GM21381 (cell line): ENCODE results near the gene COL18A1.

ENCODE experiments used
- ATAC-seq: cut with Tn5 transposase; IDR thresholded peaks from one replicate; pipeline ENCODE4 v1.9.1; 2021; ENCODE audit warnings: mild to moderate bottlenecking, moderate library complexity; ENCODE audit not compliant: unreplicated experiment

Gene COL18A1

GRCh38 chr21:45396620-45396995 is 8.4 kb upstream of the COL18A1 start:
- ATAC-seq: no peak

GRCh38 chr21:45397381-45397780 is 7.6 kb upstream of the COL18A1 start:
- no peak for ATAC-seq

DNA sequence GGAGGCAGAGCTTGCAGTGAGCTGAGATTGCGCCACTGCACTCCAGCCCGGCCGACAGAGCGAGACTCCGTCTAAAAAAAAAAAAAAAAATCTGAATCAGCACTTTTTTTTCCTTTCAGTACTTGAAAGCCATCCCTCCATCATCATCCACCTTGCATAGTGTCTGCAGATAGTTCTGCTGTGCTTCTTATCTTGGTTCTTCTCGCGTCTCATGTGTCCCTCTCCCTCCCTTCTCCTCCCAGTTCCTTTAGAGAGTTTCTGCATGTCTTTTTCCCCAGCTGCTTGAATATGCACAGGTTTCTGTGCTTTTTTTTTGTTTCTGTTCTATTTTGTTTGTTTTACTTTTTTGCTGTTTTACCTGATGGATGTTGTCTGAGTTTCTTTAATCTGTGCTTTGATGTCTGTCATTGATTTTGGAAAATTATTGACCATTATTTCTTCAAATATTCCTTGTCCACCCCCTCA is 3.9 kb upstream of the COL18A1 start:
- ATAC-seq: no peak

DNA sequence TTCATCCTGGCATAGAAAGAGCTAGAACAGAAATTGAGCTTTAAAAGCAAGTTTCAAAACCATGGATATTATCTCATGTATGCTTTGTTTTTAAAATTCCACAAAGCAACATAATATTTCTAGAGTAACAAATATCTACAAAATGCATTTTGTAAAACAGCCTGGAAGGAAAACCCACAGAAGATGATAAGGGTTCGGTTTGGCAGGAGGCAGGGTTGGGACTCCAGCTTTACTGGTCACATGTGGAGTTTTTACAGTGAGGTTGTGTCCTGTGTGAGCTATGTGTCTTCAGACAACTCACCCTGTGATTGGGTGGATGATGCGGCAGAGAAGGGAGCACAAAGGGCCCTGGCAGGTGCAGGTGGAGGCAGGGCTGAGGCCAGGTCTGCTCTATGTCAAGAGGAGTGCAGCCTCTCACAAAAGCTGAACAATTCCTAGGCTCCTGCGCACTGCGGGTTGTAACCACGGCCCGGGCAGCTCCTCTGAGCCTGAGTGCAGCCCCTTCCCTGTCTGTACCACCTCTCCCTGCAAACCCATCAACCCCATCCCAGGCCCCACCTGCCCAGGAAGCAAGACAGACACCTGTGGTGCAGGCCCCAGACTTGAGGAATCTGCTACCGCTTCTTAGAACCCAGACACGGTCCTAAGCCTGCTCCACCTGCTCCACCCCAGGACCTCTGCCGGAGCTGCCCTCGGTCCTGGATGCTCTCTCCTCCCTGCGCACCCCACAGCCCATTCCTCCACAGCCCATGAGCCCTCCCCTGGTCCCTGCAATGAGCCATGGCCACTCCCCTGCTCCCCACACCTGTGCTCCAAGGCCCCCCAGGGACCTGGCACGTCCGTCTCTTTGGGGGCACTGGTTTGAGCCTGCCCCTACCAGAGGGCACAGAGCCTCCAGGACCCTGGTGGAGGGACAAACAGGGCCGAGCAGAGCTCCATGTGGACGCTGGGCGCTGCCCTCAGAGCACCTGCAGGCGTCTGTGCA is 2.8 kb upstream of the COL18A1 start:
- ATAC-seq: no peak

- ATAC-seq: no peak
Measured at GRCh38 chr21:45403133-45403824, 1.7 kb upstream of the COL18A1 start.

DNA sequence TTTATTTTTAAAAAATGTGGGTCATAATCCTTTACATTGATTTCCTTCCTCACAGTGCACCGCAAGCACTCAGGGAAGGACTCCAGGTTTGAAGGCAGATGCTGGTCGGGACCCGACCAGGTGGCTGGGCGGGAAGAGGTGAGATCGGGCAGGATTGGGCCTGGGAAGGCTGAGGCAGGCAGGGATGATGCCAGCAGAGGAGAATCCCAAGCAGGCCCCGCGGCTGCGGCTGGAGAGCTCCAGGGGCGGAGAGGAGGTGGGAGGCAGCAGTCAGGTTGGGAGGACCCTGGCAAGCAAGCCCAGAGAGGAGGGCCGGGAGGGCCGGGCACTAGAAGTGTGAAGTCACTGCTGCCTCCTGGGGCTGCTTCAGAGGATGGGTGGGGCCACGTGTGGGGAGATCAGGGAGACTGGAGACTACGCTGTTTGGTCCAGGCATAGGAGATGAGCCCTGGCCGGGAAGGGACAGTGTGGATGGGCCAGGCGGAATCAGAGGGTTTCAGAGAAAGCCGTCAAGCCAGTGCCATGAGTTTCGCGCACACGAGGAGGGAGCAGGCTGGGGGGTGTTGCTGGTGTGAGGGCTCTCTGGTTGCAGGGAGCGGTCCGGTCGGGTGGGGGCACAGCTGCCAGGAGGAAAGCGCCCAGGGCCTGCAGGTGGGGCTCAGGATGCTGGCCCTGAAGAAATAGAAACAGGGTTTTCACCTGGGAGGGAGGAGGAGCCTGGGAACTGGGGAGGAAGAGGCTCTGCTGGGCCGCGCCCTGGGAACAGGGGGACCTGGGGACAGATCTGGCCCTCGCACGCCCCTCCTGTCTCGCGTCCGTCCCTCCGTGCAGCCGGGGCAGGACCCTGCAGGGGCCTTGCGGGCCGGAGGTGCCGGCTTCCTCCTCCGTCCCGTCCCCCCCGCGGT is 888 bp upstream of the COL18A1 start:
- no peak for ATAC-seq

GRCh38 chr21:45405271-45405818 is 380 bp downstream of the COL18A1 start:
- ATAC-seq: no peak

- no peak for ATAC-seq
Measured at GRCh38 chr21:45405819-45406762, 1.1 kb downstream of the COL18A1 start.

GRCh38 chr21:45406801-45407628 is 2.0 kb downstream of the COL18A1 start:
- no peak for ATAC-seq

GRCh38 chr21:45407629-45408247 is 2.8 kb downstream of the COL18A1 start:
- no peak for ATAC-seq

DNA sequence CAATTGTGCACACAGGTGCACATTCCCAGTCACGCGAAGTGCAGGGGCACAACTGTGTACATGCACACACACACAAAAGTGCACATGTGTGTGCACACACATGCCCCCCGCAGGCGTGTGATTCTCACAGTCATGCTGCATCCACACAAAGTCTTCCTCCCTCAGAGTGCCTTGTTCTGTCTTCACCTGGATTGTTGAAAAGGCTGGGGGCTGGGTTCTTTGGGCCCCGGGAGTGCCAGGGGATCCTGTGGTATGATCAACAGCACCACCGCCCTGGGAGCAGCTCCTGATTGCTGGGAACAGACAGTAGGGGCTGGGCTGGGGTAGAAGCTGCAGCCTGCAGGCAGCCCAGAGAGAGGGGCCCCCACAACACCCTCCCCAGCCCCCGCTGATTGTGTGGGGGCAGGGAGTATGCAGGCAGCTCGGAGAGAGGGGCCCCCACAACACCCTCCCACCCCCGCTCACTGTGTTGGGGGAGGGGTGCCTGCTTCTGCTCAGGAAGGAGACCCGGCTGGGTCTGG is 3.4 kb downstream of the COL18A1 start:
- no peak for ATAC-seq

GRCh38 chr21:45408801-45409261 is 3.9 kb downstream of the COL18A1 start:
- no peak for ATAC-seq

DNA sequence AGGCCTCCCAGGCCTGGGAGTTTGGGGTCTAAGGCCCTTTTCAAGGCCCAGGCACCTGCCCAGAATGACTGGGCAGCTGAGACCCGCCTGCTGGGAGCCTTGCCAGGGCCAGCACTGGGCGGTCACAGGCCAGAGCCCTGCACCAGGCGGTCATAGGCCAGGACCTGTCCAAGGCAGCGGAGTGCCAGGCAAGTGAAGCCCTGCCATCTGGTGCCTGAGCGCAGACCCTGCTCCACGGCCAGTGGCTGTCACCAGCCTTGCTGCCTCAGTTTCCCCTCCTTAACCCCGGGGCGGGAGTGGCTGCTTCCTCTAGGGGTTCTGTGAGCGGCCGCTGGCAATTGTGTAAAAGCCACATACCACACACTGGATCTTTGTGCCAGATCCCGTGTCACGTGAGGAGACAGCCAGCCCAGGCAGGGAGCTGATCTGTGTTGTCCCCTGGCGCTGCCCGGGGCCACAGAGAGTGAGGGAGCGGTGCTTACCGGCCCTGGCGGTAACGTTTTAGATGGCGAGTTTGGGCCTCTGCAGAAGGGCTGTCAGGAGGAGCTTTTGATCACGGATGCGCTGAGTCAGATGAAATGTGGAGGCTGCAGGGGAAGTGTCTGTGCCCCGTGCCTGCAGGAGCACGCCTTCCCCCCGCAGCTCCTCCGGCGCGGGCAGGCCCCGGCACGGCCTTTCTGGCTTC is 4.6 kb downstream of the COL18A1 start:
- no peak for ATAC-seq

- ATAC-seq: no peak
Measured at GRCh38 chr21:45410151-45410864, 5.3 kb downstream of the COL18A1 start.

GRCh38 chr21:45410865-45411809 is 6.2 kb downstream of the COL18A1 start:
- no peak for ATAC-seq

GRCh38 chr21:45411810-45412206 is 6.8 kb downstream of the COL18A1 start:
- ATAC-seq: no peak
